ENCODE results near the gene TSSC4. TPM values are rescaled to one million over a fixed set of nuclear protein-coding genes. Genes with fewer than 3 reads are reported as not detected.

Gene TSSC4
- total RNA-seq, 1 donor: 31.5 TPM

DNA sequence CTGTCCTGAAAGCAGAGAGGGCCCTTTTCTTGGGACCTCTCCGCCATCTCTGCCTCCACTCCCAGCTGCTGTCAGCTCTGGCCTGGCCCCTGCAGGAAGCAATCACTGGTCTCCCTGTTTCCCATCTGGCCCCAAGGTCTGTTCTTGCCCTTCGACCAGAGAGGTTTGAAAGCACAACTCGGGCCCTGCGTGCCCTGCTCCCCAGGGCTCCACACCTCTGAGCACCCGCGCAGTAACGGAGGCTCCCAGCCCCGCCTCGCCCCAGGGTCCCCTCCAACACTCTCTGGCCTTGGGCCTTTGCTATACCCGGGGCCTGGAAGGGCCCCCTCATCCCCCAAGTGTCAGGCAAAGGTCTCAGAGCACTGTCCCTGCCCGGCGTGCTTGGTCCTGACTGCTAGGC, 31.2 kb upstream of the TSSC4 start:
- H3K4me3 ChIP-seq (ENCODE audit: low read depth, low read length): no peak overlapping the region
- TF ChIP-seq, protein P1, sequence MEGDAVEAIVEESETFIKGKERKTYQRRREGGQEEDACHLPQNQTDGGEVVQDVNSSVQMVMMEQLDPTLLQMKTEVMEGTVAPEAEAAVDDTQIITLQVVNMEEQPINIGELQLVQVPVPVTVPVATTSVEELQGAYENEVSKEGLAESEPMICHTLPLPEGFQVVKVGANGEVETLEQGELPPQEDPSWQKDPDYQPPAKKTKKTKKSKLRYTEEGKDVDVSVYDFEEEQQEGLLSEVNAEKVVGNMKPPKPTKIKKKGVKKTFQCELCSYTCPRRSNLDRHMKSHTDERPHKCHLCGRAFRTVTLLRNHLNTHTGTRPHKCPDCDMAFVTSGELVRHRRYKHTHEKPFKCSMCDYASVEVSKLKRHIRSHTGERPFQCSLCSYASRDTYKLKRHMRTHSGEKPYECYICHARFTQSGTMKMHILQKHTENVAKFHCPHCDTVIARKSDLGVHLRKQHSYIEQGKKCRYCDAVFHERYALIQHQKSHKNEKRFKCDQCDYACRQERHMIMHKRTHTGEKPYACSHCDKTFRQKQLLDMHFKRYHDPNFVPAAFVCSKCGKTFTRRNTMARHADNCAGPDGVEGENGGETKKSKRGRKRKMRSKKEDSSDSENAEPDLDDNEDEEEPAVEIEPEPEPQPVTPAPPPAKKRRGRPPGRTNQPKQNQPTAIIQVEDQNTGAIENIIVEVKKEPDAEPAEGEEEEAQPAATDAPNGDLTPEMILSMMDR (IDR thresholded peaks at IDR 0.05; ENCODE audit: insufficient read depth, low read length): no peak
- no peak for DNase-seq (ENCODE audit: low read depth)

DNA sequence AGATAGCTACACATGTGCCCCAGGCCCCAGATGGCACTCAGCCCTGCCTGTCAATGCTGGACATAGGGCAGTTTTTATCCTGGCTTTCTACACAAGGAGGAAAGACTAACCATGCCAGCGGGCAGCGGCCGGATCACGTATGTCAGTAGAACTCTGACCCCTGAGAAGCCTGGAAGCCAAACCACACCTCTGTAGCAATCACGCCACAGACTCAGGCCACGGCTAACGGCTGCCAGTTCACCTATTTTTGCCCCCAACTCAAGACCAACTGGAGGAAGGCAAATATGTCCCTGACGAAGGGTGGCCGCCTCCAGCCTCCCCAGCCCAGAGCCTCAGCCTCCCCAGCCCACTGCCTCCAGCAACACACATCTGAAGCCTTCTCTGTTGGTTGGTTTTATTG, 30.7 kb upstream of the TSSC4 start:
- DNase-seq (ENCODE audit: low read depth): no peak
- TF ChIP-seq, protein P1 (IDR thresholded peaks at IDR 0.05; ENCODE audit: insufficient read depth, low read length): no peak
- no peak overlapping the region for H3K4me3 ChIP-seq (ENCODE audit: low read depth, low read length)

DNA sequence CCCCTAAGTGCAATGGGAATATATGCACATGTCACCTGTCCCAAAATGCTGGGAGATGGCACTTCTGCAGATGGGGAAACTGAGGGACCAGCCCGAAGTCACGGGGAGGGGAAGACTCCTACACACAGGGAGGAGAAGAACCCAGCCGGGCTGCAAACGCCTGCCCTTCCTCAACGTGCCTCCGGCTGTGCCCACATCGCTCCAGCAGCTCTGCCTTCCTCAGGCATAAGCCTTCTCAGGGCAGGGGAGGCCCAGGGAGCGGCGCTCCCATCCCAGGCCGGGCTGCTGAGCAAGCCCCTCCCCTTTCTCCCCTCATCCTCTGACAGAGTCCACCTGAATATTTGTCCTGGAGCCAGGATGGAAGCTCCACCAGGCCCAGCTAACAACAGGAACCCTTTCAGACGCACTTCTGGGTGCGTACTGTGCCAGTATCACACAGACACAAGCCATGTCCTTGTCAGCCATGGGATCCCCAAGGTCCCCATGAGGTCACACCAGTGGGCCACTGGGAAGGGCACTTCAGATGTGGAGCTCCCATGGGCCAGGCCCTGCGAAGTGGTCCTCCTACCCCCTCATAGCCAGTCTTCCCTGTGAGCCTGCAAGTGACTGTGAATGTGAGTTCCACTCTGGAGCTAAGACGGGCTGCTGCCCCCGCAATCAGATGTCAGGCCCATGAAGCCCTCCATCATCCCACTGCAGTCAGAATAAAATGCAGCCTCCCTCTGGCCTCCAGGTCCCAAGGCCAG, 25.9 kb upstream of the TSSC4 start:
- no peak overlapping the region for H3K4me3 ChIP-seq (ENCODE audit: low read depth, low read length)
- TF ChIP-seq, protein P1 (IDR thresholded peaks at IDR 0.05; ENCODE audit: insufficient read depth, low read length): no peak
- DNase-seq (ENCODE audit: low read depth): no peak

DNA sequence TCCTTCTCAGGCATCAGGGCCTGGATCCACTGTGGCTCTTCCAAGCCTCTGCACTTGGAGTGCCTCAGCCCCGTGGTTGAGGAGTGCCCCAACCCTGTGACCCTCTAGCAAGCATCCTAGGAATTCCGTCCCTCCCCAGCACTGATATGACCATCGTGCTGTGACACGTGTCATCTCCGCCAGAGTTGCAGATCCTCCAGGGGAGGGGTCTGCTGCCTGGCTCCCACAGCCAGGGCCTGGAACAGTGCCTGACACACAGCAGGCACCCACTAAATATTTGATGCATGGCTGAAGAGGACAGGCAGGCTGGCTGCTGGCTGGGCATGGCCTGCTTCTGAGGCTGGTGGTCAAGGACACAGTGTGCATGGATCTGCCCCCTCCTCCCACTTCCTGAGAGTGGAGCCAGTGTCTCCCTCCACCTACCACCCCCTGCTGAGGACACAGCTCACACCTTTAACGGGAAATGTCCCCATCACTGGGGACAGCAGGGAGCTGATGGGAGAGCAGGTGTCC, 25.2 kb upstream of the TSSC4 start:
- H3K4me3 ChIP-seq (ENCODE audit: low read depth, low read length): no peak overlapping the region
- TF ChIP-seq, protein P1 (IDR thresholded peaks at IDR 0.05; ENCODE audit: insufficient read depth, low read length): no peak
- no peak for DNase-seq (ENCODE audit: low read depth)

DNA sequence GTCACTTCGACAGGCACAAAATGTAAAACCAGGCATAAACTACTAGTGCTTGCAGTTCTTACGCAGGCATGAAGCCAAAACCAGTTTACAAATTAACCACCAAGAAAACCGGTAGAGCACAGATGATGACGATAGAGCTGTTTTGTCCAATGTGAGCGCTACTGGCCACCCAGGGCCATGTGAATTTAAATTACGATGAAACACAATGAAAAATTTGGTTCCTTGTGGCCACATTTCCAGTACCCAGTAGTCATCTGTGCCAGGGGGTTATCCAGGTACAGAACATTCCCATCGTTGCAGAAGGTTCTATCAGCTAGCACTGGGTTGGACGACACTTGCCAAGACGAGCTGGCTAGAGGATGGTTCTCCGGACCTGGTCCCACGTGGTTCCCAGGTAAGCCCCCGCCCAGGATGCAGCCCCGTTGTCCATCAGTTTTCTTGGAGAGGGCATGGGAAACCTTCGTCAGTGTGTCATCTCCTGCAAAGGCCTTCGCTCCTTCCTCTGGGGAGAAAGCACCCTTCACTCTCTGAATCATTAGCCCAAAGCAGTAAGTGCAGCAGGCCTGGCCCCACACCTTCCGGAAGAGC, 24.5 kb upstream of the TSSC4 start:
- DNase-seq (ENCODE audit: low read depth): no peak
- H3K4me3 ChIP-seq (ENCODE audit: low read depth, low read length): no peak overlapping the region
- TF ChIP-seq, protein P1 (IDR thresholded peaks at IDR 0.05; ENCODE audit: insufficient read depth, low read length): no peak

DNA sequence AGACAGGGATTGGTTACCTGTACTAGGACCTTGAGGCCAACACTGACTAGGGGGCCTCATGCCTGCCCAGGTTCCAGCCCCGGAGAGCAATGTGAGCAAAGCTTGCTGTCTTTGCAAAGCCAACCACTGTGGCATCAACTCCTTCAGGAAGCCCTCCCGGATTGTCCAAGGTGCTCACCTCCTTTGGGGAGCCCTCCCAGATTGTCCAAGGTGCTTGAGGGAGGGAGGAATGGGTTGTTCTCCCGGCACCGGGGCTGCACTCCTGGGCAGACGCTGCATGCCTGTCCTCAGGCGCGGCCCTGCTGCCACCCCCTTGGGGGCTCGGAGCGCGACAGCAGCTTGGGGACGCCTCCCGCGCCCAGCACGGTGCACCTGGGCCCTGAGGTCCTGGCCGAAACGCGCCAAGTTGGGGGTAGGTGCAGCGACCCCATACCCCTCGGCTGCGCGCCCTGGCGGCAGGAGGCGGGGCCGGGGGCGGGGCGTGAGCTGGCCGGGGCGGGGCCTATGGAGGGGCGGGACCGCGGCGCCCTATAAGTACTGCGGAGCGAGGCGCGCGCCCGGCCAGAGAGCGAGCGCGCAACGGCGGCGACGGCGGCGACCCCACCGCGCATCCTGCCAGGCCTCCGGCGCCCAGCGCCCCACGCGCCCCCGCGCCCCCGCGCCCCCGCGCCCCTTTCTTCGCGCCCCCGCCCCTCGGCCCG, 23.6 kb upstream of the TSSC4 start, which contains the start of gene CD81:
TSS of gene CD81 (plus strand) at position 560 of the 701 bp plus-strand sequence. CDS start 240 bp downstream, outside the sequence.
- H3K4me3 ChIP-seq (ENCODE audit: low read depth, low read length): peak within 1 kb of the TSS; percentile 86
- DNase-seq (ENCODE audit: low read depth): no peak
- TF ChIP-seq, protein P1 (IDR thresholded peaks at IDR 0.05; ENCODE audit: insufficient read depth, low read length): no peak
